GM12878 (cell line): ENCODE data around the gene CHRM2. TPM values are rescaled to one million over a fixed set of nuclear protein-coding genes. Genes with fewer than 3 reads are reported as not detected.

Experiments
- ATAC-seq: fragments of 200-7000 bp; cut with Tn5 transposase; 3 replicates; pipeline ENCODE4 v1.9.1; 2020; ENCODE audit warnings: mild to moderate bottlenecking, moderate library complexity
- BruUV-seq: library from RNA; stranded (reverse); fragments of 400-500 nt; replicated peaks from 2 replicates; lab custom pipeline; 2021; lab: Mats Ljungman, UMichigan
- CTCF ChIA-PET: fragments of 300-600 bp; sonication (Branson Sonifier 250); formaldehyde crosslinking; extraction: SDS; loops from one replicate; lab custom pipeline; 2021; ENCODE audit warnings: inconsistent platforms; lab: Yijun Ruan, JAX
- POLR2A ChIA-PET: fragments of 350-600 bp; formaldehyde crosslinking; extraction: SDS; loops from one replicate; lab custom pipeline; 2021; ENCODE audit warnings: inconsistent platforms; lab: Charles Lee
- RAD21 ChIA-PET: fragments of 300-600 bp; sonication (Branson Sonifier 250); formaldehyde crosslinking; loops from one replicate; lab custom pipeline; 2023; ENCODE audit warnings: antibody characterized with exemption; ENCODE audit not compliant: unreplicated experiment; lab: Charles Lee
- SMC1A ChIA-PET: fragments of 300-600 bp; sonication (Branson Sonifier 250); formaldehyde crosslinking; loops from one replicate; lab custom pipeline; 2023; ENCODE audit not compliant: unreplicated experiment, uncharacterized antibody; lab: Charles Lee
- DNase-seq: peaks from one replicate; pipeline ENCODE4 v3.0.0-alpha.2; 2011; ENCODE audit warnings: low read depth, low spot score
- FAIRE-seq: peaks from 3 replicates; lab custom pipeline; 2011; peaks lifted over from hg19 to GRCh38; lab: Jason Lieb, UNC
- H2AFZ ChIP-seq: 2 replicates; pipeline ENCODE4 v1.6.0; 2011; ENCODE audit warnings: low read depth, low read length, control low read depth; ENCODE audit not compliant: control insufficient read depth
- H3K27ac ChIP-seq: 2 replicates; pipeline ENCODE4 v1.5.1; 2011; ENCODE audit warnings: control low read depth; ENCODE audit not compliant: control insufficient read depth, insufficient read depth
- H3K27me3 ChIP-seq, 2 experiments: replicated peaks in 1 of 2; 2 replicates each; pipeline versions ENCODE4 v1.6.0 to v1.6.1; 2011; ENCODE audit warnings: low read length in 1 of 2; ENCODE audit not compliant: control insufficient read depth in 2 of 2, insufficient read depth in 2 of 2
- H3K36me3 ChIP-seq, 2 experiments: 2 replicates each; pipeline ENCODE4 v1.5.1; 2011; ENCODE audit warnings: low read length in 1 of 2; ENCODE audit not compliant: control insufficient read depth in 2 of 2, insufficient read depth in 2 of 2
- H3K4me1 ChIP-seq: 2 replicates; pipeline ENCODE4 v1.6.1; 2011; ENCODE audit warnings: mild to moderate bottlenecking, low read length, moderate library complexity, mixed read lengths; ENCODE audit not compliant: control insufficient read depth, insufficient read depth
- H3K4me2 ChIP-seq: 2 replicates; pipeline ENCODE4 v1.6.0; 2011; ENCODE audit warnings: control low read depth; ENCODE audit not compliant: control insufficient read depth, insufficient read depth
- H3K4me3 ChIP-seq: fragments of 200-600 bp; sonication (generic); 2 replicates; pipeline ENCODE4 v1.5.1; 2016
- H3K79me2 ChIP-seq: 2 replicates; pipeline ENCODE4 v1.6.0; 2011; ENCODE audit warnings: low read length; ENCODE audit not compliant: control insufficient read depth, insufficient read depth
- H3K9ac ChIP-seq: 2 replicates; pipeline ENCODE4 v1.8.0; 2011; ENCODE audit warnings: low read length, control low read depth, mixed read lengths; ENCODE audit not compliant: control insufficient read depth, insufficient read depth
- H3K9me3 ChIP-seq: replicated peaks from 3 replicates; pipeline ENCODE4 v1.5.1; 2011; ENCODE audit warnings: mild to moderate bottlenecking, low read length; ENCODE audit not compliant: control insufficient read depth, insufficient read depth
- H4K20me1 ChIP-seq: 2 replicates; pipeline ENCODE4 v1.6.0; 2011; ENCODE audit not compliant: control insufficient read depth, insufficient read depth
- ESRRA ChIP-seq: IDR thresholded peaks from 2 replicates; pipeline ENCODE4 v1.6.1; 2012; ENCODE audit warnings: mild to moderate bottlenecking, low read length, improper control_type of control experiment
- HDAC6 ChIP-seq: fragments of 200-600 bp; sonication (generic); IDR thresholded peaks from one replicate; pipeline ENCODE4 v1.8.0; 2017; ENCODE audit warnings: antibody characterized with exemption; ENCODE audit not compliant: unreplicated experiment
- JUNB ChIP-seq: IDR thresholded peaks from 2 replicates; pipeline ENCODE4 v1.6.1; 2016; ENCODE audit warnings: antibody characterized with exemption, mild to moderate bottlenecking
- KAT2A ChIP-seq: conservative IDR thresholded peaks from 2 replicates; pipeline ENCODE4 v1.6.1; 2011; ENCODE audit warnings: low read depth, low read length; ENCODE audit not compliant: control insufficient read depth
- LARP7 ChIP-seq: fragments of 450-650 bp; IDR thresholded peaks from 2 replicates; pipeline ENCODE4 v1.6.1; 2017; ENCODE audit warnings: mild to moderate bottlenecking
- MYB ChIP-seq: fragments of 150-350 bp; IDR thresholded peaks from 2 replicates; pipeline ENCODE4 v1.6.1; 2014; ENCODE audit warnings: mild to moderate bottlenecking, low read depth, low read length, borderline replicate concordance
- PML ChIP-seq: IDR thresholded peaks from 2 replicates; pipeline ENCODE4 v1.6.1; 2012; ENCODE audit warnings: low read length, inconsistent platforms
- POU2F2 ChIP-seq: IDR thresholded peaks from 3 replicates; pipeline ENCODE4 v1.6.1; 2011; ENCODE audit warnings: low read depth, mild to moderate bottlenecking, low read length, borderline replicate concordance
- SMARCA5 ChIP-seq: fragments of 450-650 bp; IDR thresholded peaks from 2 replicates; pipeline ENCODE4 v1.6.1; 2017; ENCODE audit warnings: mild to moderate bottlenecking
- TARDBP ChIP-seq: IDR thresholded peaks from 2 replicates; pipeline ENCODE4 v1.6.1; 2016; ENCODE audit warnings: borderline replicate concordance
- TCF12 ChIP-seq: IDR thresholded peaks from 2 replicates; pipeline ENCODE4 v1.6.1; 2011; ENCODE audit warnings: low read depth, mild to moderate bottlenecking, low read length
- USF2 ChIP-seq: IDR thresholded peaks from 2 replicates; pipeline ENCODE4 v1.6.1; 2011; ENCODE audit warnings: low read depth, low read length, improper control_type of control experiment, borderline replicate concordance
- ZNF592 ChIP-seq: fragments of 450-650 bp; IDR thresholded peaks from 2 replicates; pipeline ENCODE4 v1.6.1; 2017; ENCODE audit warnings: mild to moderate bottlenecking, moderate library complexity
- ZNF687 ChIP-seq: fragments of 450-650 bp; IDR thresholded peaks from 2 replicates; pipeline ENCODE4 v1.6.1; 2017; ENCODE audit warnings: mild to moderate bottlenecking, moderate library complexity
- WGBS: methylation state at CpG from one replicate; pipeline ENCODE4 v1.1.6; 2016; ENCODE audit warnings: low lambda C conversion rate; ENCODE audit not compliant: insufficient replicate concordance, insufficient coverage; ENCODE audit errors: missing lambda C conversion rate; 5-methylcytosine and 5-hydroxymethylcytosine counted together
- in situ Hi-C: fragments of 300-500 bp; cut with MboI; formaldehyde crosslinking; loops from 9 replicates; pipeline ENCODE4 v1.14.3; 2018; ENCODE audit warnings: mixed read lengths
- intact Hi-C: fragments of 100-400 bp; cut with micrococcal nuclease; formaldehyde crosslinking; loops from one replicate; pipeline ENCODE4 v1.14.2; 2022; ENCODE audit not compliant: unreplicated experiment
- polyA plus RNA-seq, 11 experiments: library from polyadenylated mRNA; depleted of rRNA in 4 of 11; unstranded in 6 of 11; stranded (reverse) in 5 of 11; fragments of >200 nt; fragmentation: Nextera tagmentation in 4 of 11; fragmentation: Illumina TruSeq in 1 of 11; extraction: Ambion mirVana in 4 of 11; extraction: Trizol in 1 of 11; gene quantifications; 1 replicate in 1 of 11; 2 replicates in 10 of 11; pipeline versions ENCODE4 v1.2.1 to v1.2.3, GENCODE V29; 2011 to 2016; ENCODE audit warnings: inconsistent platforms in 2 of 11, missing spikeins in 2 of 11, low read depth in 1 of 11
- total RNA-seq, 4 experiments: library from RNA; depleted of rRNA in 3 of 4; stranded (reverse); fragments of >200 nt in 3 of 4; fragmentation: Illumina TruSeq in 1 of 4; extraction: Trizol in 1 of 4; gene quantifications; 2 replicates each; pipeline versions ENCODE4 v1.2.1 to v1.2.3, GENCODE V29; 2013 to 2021

The CHRM2 gene
- total and polyA plus RNA-seq, 10 of the 15 experiments (the other 5 are each of a cell fraction or from before 2014, with no cell fraction given): 0.05 TPM; not detected in 9

GRCh38 chr7:136938476-136938875 lies 70.0 kb downstream of the CHRM2 start:
- in situ Hi-C loops (no loop called here), intact Hi-C loops (no loop called here)
- BruUV-seq: no TSS peak
- 34% methylated on average over 13 of the region's 13 CpGs for WGBS
- no peaks in the 10 kb centered on the region for H4K20me1 ChIP-seq
- H3K9me3 ChIP-seq: no peaks in the 10 kb centered on the region
- CTCF ChIA-PET: interaction anchor here (1.0 to 1.3 kb wide), 2 partner anchors 20 to 96 kb away, joined by 3 read pairs; no protein-coding TSS in a partner anchor
- POLR2A ChIA-PET: no interaction called here
- no peak for FAIRE-seq
- no peaks in the 10 kb centered on the region for H3K79me2 ChIP-seq
- H3K9ac ChIP-seq: no peak overlapping the region
- no peak overlapping the region for H3K4me3 ChIP-seq
- SMC1A ChIA-PET: interaction anchor here (1.6 kb wide), 1 partner anchor 19 kb away, joined by 4 read pairs; no protein-coding TSS in a partner anchor
- H2AFZ ChIP-seq: no peak overlapping the region
- no peaks in the 10 kb centered on the region for H3K4me1 ChIP-seq
- no peak for DNase-seq
- H3K4me2 ChIP-seq: no peak overlapping the region
- no peaks in the 10 kb centered on the region for H3K36me3 ChIP-seq
- TF ChIP-seq ZNF592: no peak
- TF ChIP-seq HDAC6: no peak
- TF ChIP-seq SMARCA5: no peak
- TF ChIP-seq ZNF687: no peak
- no peak for TF ChIP-seq JUNB
- TF ChIP-seq KAT2A: no peak
- TF ChIP-seq POU2F2: no peak
- TF ChIP-seq TARDBP: no peak
- no peak for TF ChIP-seq TCF12
- no peak for TF ChIP-seq USF2
- TF ChIP-seq LARP7: no peak
- no peak for TF ChIP-seq MYB
- no peak for TF ChIP-seq ESRRA
- no peak for TF ChIP-seq PML
- no peak overlapping the region for H3K27ac ChIP-seq
- no peaks in the 10 kb centered on the region for H3K27me3 ChIP-seq
- ATAC-seq: no peak
- RAD21 ChIA-PET: no interaction called here
